GM06990 (cell line): ENCODE data around the gene PCED1A.

Experiments used
- DNase-seq: peaks from one replicate; pipeline ENCODE4 v3.0.0-alpha.2; 2011; ENCODE audit not compliant: insufficient read length; ENCODE audit errors: extremely low read depth
- H3K27me3 ChIP-seq: replicated peaks from 2 replicates; pipeline ENCODE4 v1.6.0; 2011; ENCODE audit warnings: low read length; ENCODE audit not compliant: control insufficient read depth, insufficient read depth
- H3K36me3 ChIP-seq: 2 replicates; pipeline ENCODE4 v1.5.1; 2011; ENCODE audit warnings: low read length; ENCODE audit not compliant: control insufficient read depth, insufficient read depth
- H3K4me3 ChIP-seq: replicated peaks from 2 replicates; pipeline ENCODE4 v1.5.1; 2011; ENCODE audit warnings: low read depth, mild to moderate bottlenecking, control low read depth, low read length
- CTCF ChIP-seq: IDR thresholded peaks from 2 replicates; pipeline ENCODE4 v1.5.1; 2011; ENCODE audit warnings: low read length, control low read depth, mild to moderate bottlenecking, inconsistent platforms; ENCODE audit not compliant: insufficient read depth, poor library complexity, severe bottlenecking

Gene PCED1A

DNA sequence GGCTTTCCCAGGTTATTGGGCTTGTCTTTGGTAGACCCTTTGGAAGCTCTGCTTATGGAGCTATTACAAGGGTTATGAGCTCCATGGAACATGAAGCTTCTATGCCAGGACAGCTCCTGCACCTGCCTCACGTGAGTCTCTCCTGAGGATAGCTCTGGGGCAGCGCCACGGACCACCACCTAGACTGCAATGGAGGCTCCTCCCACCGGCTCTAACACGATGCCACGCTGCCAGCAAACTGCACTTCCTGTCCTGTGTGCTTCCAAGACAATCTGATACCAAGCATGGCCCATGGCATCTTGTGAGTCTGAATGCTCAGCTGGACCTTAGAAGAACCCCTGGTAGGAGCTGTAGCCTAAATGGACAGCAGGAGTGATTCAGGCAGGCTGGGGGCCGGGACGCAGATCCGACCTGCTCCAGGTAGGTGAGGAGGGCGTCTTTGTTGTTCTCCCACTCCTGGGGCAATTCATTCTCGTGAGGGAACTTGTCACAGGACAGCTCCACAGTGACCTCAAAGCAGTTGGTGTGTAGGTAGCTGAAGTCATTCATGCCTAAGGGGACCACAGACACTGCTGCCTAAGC is 45.5 kb downstream of the PCED1A start:
- DNase-seq, result no peak
- Histone ChIP-seq H3K36me3 (no peaks in the 10 kb centered on the region), H3K4me3 (no peak overlapping the region), H3K27me3 (peaks cover under 1% of the 10 kb centered on the region; the same call in 1 of the 2 replicates)
- TF ChIP-seq CTCF, result no peak

DNA sequence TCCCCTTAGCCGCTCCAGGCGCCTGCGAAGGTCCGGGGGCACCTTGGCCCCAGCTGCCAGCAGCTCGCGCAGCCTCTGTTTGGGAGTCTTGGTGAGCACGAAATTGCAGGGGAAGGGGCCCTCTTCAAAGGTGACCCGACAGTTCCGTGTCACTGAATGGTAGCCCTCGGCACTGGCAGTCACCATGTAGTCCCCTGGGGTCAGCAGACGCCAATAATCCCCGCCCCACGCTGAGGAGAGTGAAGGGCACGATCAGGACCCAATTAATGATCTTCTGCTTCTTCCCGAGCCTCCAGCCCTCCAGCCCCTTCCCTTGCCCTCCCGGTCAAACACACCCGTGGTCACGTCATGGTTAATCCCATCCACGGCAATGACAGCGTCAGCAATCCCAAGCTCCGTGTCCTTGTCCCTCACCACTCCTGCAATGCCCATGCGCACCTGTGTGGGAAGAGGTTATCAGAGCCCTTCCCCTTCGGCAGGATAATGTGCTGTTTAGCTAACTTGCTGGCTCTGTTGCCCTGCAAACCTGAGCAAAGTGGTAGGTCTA is 46.2 kb downstream of the PCED1A start:
- TF ChIP-seq CTCF, result no peak
- Histone ChIP-seq H3K27me3 (no peaks in the 10 kb centered on the region; the same call in 1 of the 2 replicates), H3K36me3 (no peaks in the 10 kb centered on the region), H3K4me3 (no peak overlapping the region)
- no peak for DNase-seq

DNA sequence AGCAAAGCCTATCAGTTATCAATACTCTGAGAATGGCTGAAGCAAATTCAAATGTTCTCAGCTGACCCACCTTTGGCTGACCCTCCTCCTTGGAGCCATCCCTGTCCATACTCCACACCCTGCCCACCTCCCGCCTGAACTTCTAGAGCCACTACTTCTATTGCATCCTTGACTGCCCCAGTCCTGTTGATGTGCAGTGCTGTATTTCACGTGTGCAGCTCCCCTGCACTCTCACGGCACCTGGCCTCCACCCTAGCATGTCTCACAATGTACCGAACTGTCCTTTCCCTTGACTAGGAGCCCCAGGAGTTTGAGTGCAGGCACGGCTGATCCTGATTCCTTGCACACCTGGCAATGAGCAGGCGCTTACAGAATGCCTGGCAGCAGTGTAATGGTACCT is 47.0 kb downstream of the PCED1A start:
- TF ChIP-seq CTCF, result no peak
- H3K36me3 ChIP-seq, result no peaks in the 10 kb centered on the region
- no peak for DNase-seq

More for the DNA sequence above, 47.0 kb downstream of the PCED1A start:
- Histone ChIP-seq H3K27me3 (no peaks in the 10 kb centered on the region; the same call in 1 of the 2 replicates), H3K4me3 (no peak overlapping the region)
